Suprapubic skin (tissue), 4 donors: ENCODE data around the gene MAP3K20. TPM values are rescaled to one million over a fixed set of nuclear protein-coding genes. Genes with fewer than 3 reads are reported as not detected.

ENCODE experiments used
- DNase-seq, 2 donors: peaks; one replicate each; pipeline ENCODE4 v3.0.0-alpha.2; 2019; ENCODE audit warnings: low spot score in 2 of 2
- H3K27ac ChIP-seq: fragments of 200-600 bp; sonication (generic); one replicate; pipeline ENCODE4 v1.5.1; 2019
- H3K27me3 ChIP-seq: fragments of 200-600 bp; sonication (generic); one replicate; pipeline ENCODE4 v1.5.1; 2019
- H3K36me3 ChIP-seq: fragments of 200-600 bp; sonication (generic); one replicate; pipeline ENCODE4 v1.5.1; 2019
- H3K4me1 ChIP-seq: fragments of 200-600 bp; sonication (generic); one replicate; pipeline ENCODE4 v1.5.1; 2019
- H3K4me3 ChIP-seq: fragments of 200-600 bp; sonication (generic); one replicate; pipeline ENCODE4 v1.5.1; 2019; ENCODE audit warnings: mild to moderate bottlenecking
- H3K9me3 ChIP-seq: fragments of 200-600 bp; sonication (generic); one replicate; pipeline ENCODE4 v1.5.1; 2019
- CTCF ChIP-seq, 2 donors: fragments of 200-600 bp in 1 of 2; fragments of 450-650 bp in 1 of 2; sonication (generic) in 1 of 2; IDR thresholded peaks; one replicate each; pipeline ENCODE4 v1.5.1; 2016 to 2019; ENCODE audit warnings: antibody characterized with exemption in 2 of 2, mild to moderate bottlenecking in 1 of 2, moderate library complexity in 1 of 2
- EP300 ChIP-seq: sonication (generic); formaldehyde crosslinking; IDR thresholded peaks from one replicate; pipeline ENCODE4 v1.6.1; 2017; ENCODE audit warnings: antibody characterized with exemption
- POLR2A ChIP-seq, 2 donors: fragments of 450-650 bp; IDR thresholded peaks; one replicate each; pipeline ENCODE4 v1.6.1; 2017; ENCODE audit warnings: antibody characterized with exemption in 2 of 2, mild to moderate bottlenecking in 2 of 2, moderate library complexity in 2 of 2
- POLR2AphosphoS5 ChIP-seq, 3 donors: sonication (generic); formaldehyde crosslinking; IDR thresholded peaks; one replicate each; pipeline ENCODE4 v1.6.1; 2017; ENCODE audit warnings: antibody characterized with exemption in 3 of 3
- WGBS: methylation state at CpG from one replicate; pipeline ENCODE4 v1.1.5; 2018; 5-methylcytosine and 5-hydroxymethylcytosine counted together
- total RNA-seq, 4 donors: library from RNA; depleted of rRNA; stranded (reverse); fragments of >200 nt; gene quantifications; one replicate each; pipeline ENCODE4 v1.1.0, GENCODE V29; 2016

Gene MAP3K20
- total RNA-seq, 4 donors from 2014 or later = 26.2 to 40.3 (median 33.6) TPM

- 33% methylated on average over 7 of the region's 25 CpGs for WGBS
- Histone ChIP-seq H3K4me3 (peak overlapping the region; percentile 96), H3K36me3 (no peaks in the 10 kb centered on the region), H3K9me3 (no peaks in the 10 kb centered on the region), H3K27me3 (no peaks in the 10 kb centered on the region), H3K27ac (peak overlapping the region; percentile 99), H3K4me1 (peaks cover 30% of the 10 kb centered on the region)
- TF ChIP-seq POLR2A (IDR thresholded peaks at IDR 0.05) (no peak), POLR2AphosphoS5 (IDR thresholded peaks at IDR 0.05) (no peak), CTCF (IDR thresholded peaks at IDR 0.05) (no peak), EP300 (no peak)
- no peak for DNase-seq
These were observed 428 bp upstream of the MAP3K20 start for GRCh38 chr2:173075056-173075780.

GRCh38 chr2:173076581-173077345 is 1.1 kb downstream of the MAP3K20 start:
- Histone ChIP-seq H3K9me3 (no peaks in the 10 kb centered on the region), H3K4me1 (peaks cover 30% of the 10 kb centered on the region), H3K27ac (peak overlapping the region; percentile 99), H3K4me3 (peak overlapping the region; percentile 96), H3K27me3 (no peaks in the 10 kb centered on the region), H3K36me3 (no peaks in the 10 kb centered on the region)
- no peak for DNase-seq
- WGBS = 3% methylated on average over 27 of the region's 27 CpGs
- no peak for TF ChIP-seq POLR2AphosphoS5 (IDR thresholded peaks at IDR 0.05)
- no peak for TF ChIP-seq CTCF (IDR thresholded peaks at IDR 0.05)
- no peak for TF ChIP-seq EP300
- no peak for TF ChIP-seq POLR2A (IDR thresholded peaks at IDR 0.05)

GRCh38 chr2:173077506-173078177 is 2.0 kb downstream of the MAP3K20 start:
- H3K4me3 ChIP-seq = peak overlapping the region; percentile 96
- no peaks in the 10 kb centered on the region for H3K36me3 ChIP-seq
- no peaks in the 10 kb centered on the region for H3K27me3 ChIP-seq
- DNase-seq = no peak
- peaks cover 30% of the 10 kb centered on the region for H3K4me1 ChIP-seq
- TF ChIP-seq EP300 = no peak
- no peak for TF ChIP-seq POLR2AphosphoS5 (IDR thresholded peaks at IDR 0.05)
- no peak for TF ChIP-seq CTCF (IDR thresholded peaks at IDR 0.05)
- no peak for TF ChIP-seq POLR2A (IDR thresholded peaks at IDR 0.05)
- peak overlapping the region; percentile 99 for H3K27ac ChIP-seq
- 56% methylated on average over 5 of the region's 5 CpGs for WGBS
- no peaks in the 10 kb centered on the region for H3K9me3 ChIP-seq

GRCh38 chr2:173079141-173079540 is 3.5 kb downstream of the MAP3K20 start:
- DNase-seq = no peak
- H3K27me3 ChIP-seq = no peaks in the 10 kb centered on the region
- no peak overlapping the region for H3K27ac ChIP-seq
- TF ChIP-seq POLR2A (IDR thresholded peaks at IDR 0.05) = no peak
- no peak for TF ChIP-seq POLR2AphosphoS5 (IDR thresholded peaks at IDR 0.05)
- TF ChIP-seq CTCF (IDR thresholded peaks at IDR 0.05) = no peak
- no peak for TF ChIP-seq EP300
- 84% methylated on average over 3 of the region's 3 CpGs for WGBS
- H3K36me3 ChIP-seq = no peaks in the 10 kb centered on the region
- peaks cover 30% of the 10 kb centered on the region for H3K4me1 ChIP-seq
- H3K4me3 ChIP-seq = no peak overlapping the region
- H3K9me3 ChIP-seq = no peaks in the 10 kb centered on the region
